ENCODE data around the gene ARAP1. TPM values are rescaled to one million over a fixed set of nuclear protein-coding genes. Genes with fewer than 3 reads are reported as not detected.

Gene ARAP1
- total RNA-seq, 2 donors from 2014 or later, result 76.5 to 103 TPM

DNA sequence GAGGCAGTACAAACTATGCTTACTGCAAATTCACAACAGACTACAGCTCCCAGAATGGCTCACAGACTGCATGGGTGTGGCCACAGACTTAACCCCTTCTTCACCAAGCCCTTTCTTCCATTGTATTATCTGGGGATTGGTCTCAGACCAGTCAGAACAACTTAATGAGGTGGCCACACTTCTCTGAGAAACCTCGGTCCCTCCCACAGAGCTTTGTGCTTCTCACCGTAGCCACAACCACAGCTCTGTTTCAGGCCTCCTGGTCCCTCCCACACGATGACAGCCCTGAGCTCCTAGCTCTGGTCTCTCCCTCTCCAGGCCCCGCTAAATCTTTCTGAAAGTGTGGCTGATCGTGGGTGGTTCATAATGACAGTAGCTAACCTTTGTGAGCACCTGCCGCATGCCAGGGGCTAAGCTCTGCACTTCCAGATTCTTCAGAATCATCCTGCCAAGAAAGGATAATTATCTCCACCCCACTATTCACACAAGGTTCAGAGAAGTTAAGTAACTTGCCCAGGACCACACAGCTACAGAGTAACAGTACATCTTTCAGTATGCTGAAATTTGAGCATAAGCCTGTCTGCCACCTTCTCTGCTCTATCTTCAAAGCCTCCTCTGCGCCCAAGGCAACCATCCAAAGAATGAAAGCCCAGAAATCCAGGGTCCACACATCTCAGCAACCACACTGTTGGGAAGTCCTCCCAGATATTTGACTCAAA is 83.4 kb downstream of the ARAP1 start:
- Histone ChIP-seq H3K4me3 (no peak overlapping the region), H3K36me3 (no peaks in the 10 kb centered on the region), H3K27me3 (replicated peaks; ENCODE audit: insufficient read depth) (no peaks in the 10 kb centered on the region), H3K27ac (no peak overlapping the region), H3K4me1 (ENCODE audit: control insufficient read depth in 1 of 2, low read depth in 2 of 2) (no peaks in the 10 kb centered on the region), H3K9me3 (peaks cover 4% of the 10 kb centered on the region)
- TF ChIP-seq, protein P1, sequence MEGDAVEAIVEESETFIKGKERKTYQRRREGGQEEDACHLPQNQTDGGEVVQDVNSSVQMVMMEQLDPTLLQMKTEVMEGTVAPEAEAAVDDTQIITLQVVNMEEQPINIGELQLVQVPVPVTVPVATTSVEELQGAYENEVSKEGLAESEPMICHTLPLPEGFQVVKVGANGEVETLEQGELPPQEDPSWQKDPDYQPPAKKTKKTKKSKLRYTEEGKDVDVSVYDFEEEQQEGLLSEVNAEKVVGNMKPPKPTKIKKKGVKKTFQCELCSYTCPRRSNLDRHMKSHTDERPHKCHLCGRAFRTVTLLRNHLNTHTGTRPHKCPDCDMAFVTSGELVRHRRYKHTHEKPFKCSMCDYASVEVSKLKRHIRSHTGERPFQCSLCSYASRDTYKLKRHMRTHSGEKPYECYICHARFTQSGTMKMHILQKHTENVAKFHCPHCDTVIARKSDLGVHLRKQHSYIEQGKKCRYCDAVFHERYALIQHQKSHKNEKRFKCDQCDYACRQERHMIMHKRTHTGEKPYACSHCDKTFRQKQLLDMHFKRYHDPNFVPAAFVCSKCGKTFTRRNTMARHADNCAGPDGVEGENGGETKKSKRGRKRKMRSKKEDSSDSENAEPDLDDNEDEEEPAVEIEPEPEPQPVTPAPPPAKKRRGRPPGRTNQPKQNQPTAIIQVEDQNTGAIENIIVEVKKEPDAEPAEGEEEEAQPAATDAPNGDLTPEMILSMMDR (IDR thresholded peaks at IDR 0.05), result no peak
- ATAC-seq (ENCODE audit: insufficient number of reproducible peaks, low FRiP score, low read depth) (no peak), DNase-seq (ENCODE audit: low spot score) (no peak)

DNA sequence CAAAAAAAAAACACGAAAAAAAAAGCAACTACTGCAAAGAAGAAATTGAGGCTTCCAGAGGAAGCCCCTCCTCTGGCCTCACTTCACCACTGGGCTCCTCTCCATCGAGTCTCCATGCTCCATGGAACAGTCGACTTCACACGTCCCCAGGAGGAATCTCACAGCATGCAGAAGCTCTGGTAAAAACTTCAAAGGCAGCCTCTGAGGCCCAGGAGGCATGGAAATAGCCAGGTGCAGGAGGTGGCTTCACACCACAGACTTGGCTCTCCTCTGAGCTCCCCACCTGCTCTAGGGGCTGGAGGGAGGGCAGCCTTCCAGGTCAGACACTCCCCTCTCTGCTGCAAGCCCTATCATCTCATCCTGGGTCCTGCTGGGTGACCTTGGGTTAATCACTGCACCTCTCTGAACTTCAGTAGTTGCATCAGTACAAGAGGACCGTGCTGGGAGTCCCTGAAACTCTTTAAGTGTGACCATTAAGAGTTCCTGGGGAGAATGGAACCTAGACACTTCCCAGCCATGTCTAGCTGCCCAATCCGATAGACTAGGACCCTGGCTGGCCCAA is 86.2 kb downstream of the ARAP1 start:
- Histone ChIP-seq H3K9me3 (peaks cover 4% of the 10 kb centered on the region), H3K4me3 (no peak overlapping the region), H3K27me3 (replicated peaks; ENCODE audit: insufficient read depth) (no peaks in the 10 kb centered on the region), H3K27ac (no peak overlapping the region), H3K36me3 (no peaks in the 10 kb centered on the region), H3K4me1 (ENCODE audit: control insufficient read depth in 1 of 2, low read depth in 2 of 2) (no peaks in the 10 kb centered on the region)
- TF ChIP-seq, protein P1 (IDR thresholded peaks at IDR 0.05), result no peak
- DNase-seq (ENCODE audit: low spot score) (no peak), ATAC-seq (ENCODE audit: insufficient number of reproducible peaks, low FRiP score, low read depth) (no peak)

DNA sequence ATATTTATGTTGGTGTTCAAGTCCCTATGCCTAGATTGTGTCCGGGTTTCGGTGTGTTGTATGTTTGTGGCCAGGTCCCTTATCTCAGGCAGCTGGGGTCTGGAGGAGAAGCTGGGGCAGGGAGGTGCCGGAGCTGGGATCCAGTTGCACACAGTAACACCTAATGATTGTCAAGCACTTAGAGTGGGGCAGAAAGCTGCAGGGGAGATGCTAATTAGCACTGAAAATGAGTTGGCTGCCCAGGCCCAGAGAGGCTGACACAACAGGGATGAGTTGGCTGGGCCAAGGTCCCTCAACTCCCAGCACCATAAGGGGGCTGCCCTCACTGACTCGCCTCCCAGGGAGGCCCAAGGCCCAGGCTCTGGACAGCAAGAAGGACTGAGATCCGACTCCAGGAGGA is 90.2 kb downstream of the ARAP1 start:
- ATAC-seq (ENCODE audit: insufficient number of reproducible peaks, low FRiP score, low read depth) (no peak), DNase-seq (ENCODE audit: low spot score) (no peak)
- TF ChIP-seq, protein P1 (IDR thresholded peaks at IDR 0.05), result no peak
- Histone ChIP-seq H3K4me3 (no peak overlapping the region), H3K4me1 (ENCODE audit: control insufficient read depth in 1 of 2, low read depth in 2 of 2) (no peaks in the 10 kb centered on the region), H3K27ac (no peak overlapping the region), H3K27me3 (replicated peaks; ENCODE audit: insufficient read depth) (no peaks in the 10 kb centered on the region), H3K9me3 (no peaks in the 10 kb centered on the region), H3K36me3 (no peaks in the 10 kb centered on the region)

DNA sequence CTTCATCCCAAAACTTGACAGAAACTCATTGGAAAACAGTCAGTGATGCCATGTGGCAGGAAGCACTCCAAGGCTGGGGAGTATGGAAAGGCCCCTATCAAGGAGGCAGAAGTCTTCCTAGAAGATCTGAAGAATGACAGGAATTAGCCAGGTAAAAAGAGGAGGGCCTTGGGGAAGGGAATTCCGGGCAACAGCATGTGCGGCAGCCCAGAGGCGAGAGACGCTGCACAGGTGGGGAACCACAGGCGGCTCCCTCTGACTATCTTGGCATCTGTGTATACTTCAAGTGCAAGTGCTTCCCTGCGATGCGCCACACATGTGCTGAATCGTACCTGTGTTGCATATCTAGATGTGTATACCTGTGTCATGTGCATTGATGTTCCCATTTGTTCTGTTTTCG is 90.7 kb downstream of the ARAP1 start:
- ATAC-seq (ENCODE audit: insufficient number of reproducible peaks, low FRiP score, low read depth) (no peak), DNase-seq (ENCODE audit: low spot score) (no peak)
- Histone ChIP-seq H3K27me3 (replicated peaks; ENCODE audit: insufficient read depth) (no peaks in the 10 kb centered on the region), H3K27ac (no peak overlapping the region), H3K36me3 (no peaks in the 10 kb centered on the region), H3K4me3 (no peak overlapping the region), H3K9me3 (no peaks in the 10 kb centered on the region), H3K4me1 (ENCODE audit: control insufficient read depth in 1 of 2, low read depth in 2 of 2) (no peaks in the 10 kb centered on the region)
- TF ChIP-seq, protein P1 (IDR thresholded peaks at IDR 0.05), result no peak

DNA sequence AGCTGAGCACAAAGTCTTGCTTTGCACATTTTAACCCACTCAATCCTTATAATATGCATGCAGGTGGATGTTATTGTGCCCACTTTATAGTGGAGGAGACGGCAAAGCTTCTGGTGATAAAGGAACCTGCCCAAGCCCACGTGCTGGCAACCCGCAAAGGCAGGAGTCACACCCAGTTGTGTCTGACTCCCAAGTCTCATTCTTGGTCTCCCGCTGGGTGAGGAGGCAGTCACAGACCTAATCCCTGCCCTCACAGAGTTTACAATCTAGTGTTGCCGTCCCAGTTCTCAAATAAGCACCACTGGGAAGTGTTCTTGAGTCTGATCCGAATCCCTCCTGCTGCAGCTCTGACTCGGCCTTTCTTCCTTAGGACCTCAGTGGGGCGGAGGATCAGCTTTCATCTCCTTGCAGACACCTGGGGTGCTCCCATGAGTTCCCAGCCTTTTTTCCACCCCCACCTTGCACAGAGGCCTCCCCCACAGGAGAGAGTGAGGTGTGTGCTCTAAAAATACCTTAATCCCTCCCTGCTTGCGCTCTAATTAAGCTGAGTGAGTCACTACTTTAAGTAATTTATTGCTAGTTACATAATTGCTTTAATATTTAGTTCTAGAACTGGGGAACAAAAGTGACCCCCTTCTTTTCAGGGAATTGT is 93.1 kb downstream of the ARAP1 start:
- no peak for DNase-seq (ENCODE audit: low spot score)
- no peak for ATAC-seq (ENCODE audit: insufficient number of reproducible peaks, low FRiP score, low read depth)
- H3K27ac ChIP-seq, result no peak overlapping the region
- no peaks in the 10 kb centered on the region for H3K27me3 ChIP-seq (replicated peaks; ENCODE audit: insufficient read depth)
- TF ChIP-seq, protein P1 (IDR thresholded peaks at IDR 0.05), result no peak
- H3K4me3 ChIP-seq, result no peak overlapping the region
- H3K36me3 ChIP-seq, result no peaks in the 10 kb centered on the region
- H3K4me1 ChIP-seq (ENCODE audit: control insufficient read depth in 1 of 2, low read depth in 2 of 2), result no peaks in the 10 kb centered on the region
- no peaks in the 10 kb centered on the region for H3K9me3 ChIP-seq

Measured in thoracic aorta (tissue), 2 donors.